IMR-90 (cell line): ENCODE data around the gene CHD6. TPM values are rescaled to one million over a fixed set of nuclear protein-coding genes. Genes with fewer than 3 reads are reported as not detected.
A peak's percentile ranks its signal among the peaks of the same experiment; 100 is the strongest.

ENCODE experiments used
- ATAC-seq: fragments of 200-7000 bp; cut with Tn5 transposase; 2 replicates; pipeline ENCODE4 v1.9.1; 2020; ENCODE audit warnings: low read depth, mild to moderate bottlenecking, moderate library complexity
- BruUV-seq: library from RNA; stranded (reverse); fragments of 400-500 nt; replicated peaks from 2 replicates; lab custom pipeline; 2021; lab: Mats Ljungman, UMichigan
- CTCF ChIA-PET: fragments of 300-600 bp; formaldehyde crosslinking; extraction: SDS; loops from one replicate; lab custom pipeline; 2021; ENCODE audit warnings: antibody characterized with exemption; lab: Yijun Ruan, JAX
- POLR2A ChIA-PET: fragments of 300-600 bp; sonication (Branson Sonifier 250); formaldehyde crosslinking; loops from one replicate; lab custom pipeline; 2022; ENCODE audit warnings: antibody characterized with exemption; ENCODE audit not compliant: unreplicated experiment; lab: Charles Lee
- DNase-seq: peaks from one replicate; pipeline ENCODE4 v3.0.0; 2013
- H2AFZ ChIP-seq: replicated peaks from 2 replicates; pipeline ENCODE3; 2013; ENCODE audit warnings: low read length, mild to moderate bottlenecking; ENCODE audit not compliant: poor library complexity
- H2AK5ac ChIP-seq: 2 replicates; pipeline ENCODE4 v1.6.1; 2013; ENCODE audit warnings: low read depth, low read length, inconsistent platforms
- H2AK9ac ChIP-seq: replicated peaks from 2 replicates; pipeline ENCODE3; 2013; ENCODE audit warnings: mild to moderate bottlenecking, low read depth, low read length, moderate library complexity; ENCODE audit not compliant: poor library complexity
- H2BK120ac ChIP-seq: 2 replicates; pipeline ENCODE4 v1.6.1; 2013; ENCODE audit warnings: low read depth, low read length, inconsistent platforms
- H2BK15ac ChIP-seq: 3 replicates; pipeline ENCODE4 v1.6.1; 2013; ENCODE audit warnings: low read depth, low read length, inconsistent platforms
- H2BK20ac ChIP-seq: 2 replicates; pipeline ENCODE4 v1.6.1; 2013; ENCODE audit warnings: low read depth, mild to moderate bottlenecking, inconsistent platforms, low read length, moderate library complexity
- H2BK5ac ChIP-seq: 2 replicates; pipeline ENCODE4 v1.6.1; 2013; ENCODE audit warnings: mild to moderate bottlenecking, low read depth, low read length, inconsistent platforms; ENCODE audit not compliant: poor library complexity, severe bottlenecking
- H3K14ac ChIP-seq: replicated peaks from 2 replicates; pipeline ENCODE4 v1.6.1; 2013; ENCODE audit warnings: low read depth, low read length, inconsistent platforms
- H3K18ac ChIP-seq: 2 replicates; pipeline ENCODE4 v1.6.1; 2013; ENCODE audit warnings: low read depth, low read length, control low read depth
- H3K23ac ChIP-seq: 2 replicates; pipeline ENCODE4 v1.6.1; 2013; ENCODE audit warnings: low read depth, low read length, inconsistent platforms
- H3K27ac ChIP-seq: 2 replicates; pipeline ENCODE4 v1.5.1; 2013; ENCODE audit warnings: mild to moderate bottlenecking, control low read depth, low read length; ENCODE audit not compliant: insufficient read depth
- H3K27me3 ChIP-seq: 2 replicates; pipeline ENCODE4 v1.6.1; 2013; ENCODE audit warnings: low read length; ENCODE audit not compliant: control insufficient read depth, insufficient read depth
- H3K36me3 ChIP-seq: 2 replicates; pipeline ENCODE4 v1.6.1; 2013; ENCODE audit warnings: low read length, mixed read lengths; ENCODE audit not compliant: control insufficient read depth, insufficient read depth
- H3K4ac ChIP-seq: 2 replicates; pipeline ENCODE4 v1.6.1; 2013; ENCODE audit warnings: low read depth, low read length, inconsistent platforms
- H3K4me1 ChIP-seq: 2 replicates; pipeline ENCODE4 v1.6.1; 2013; ENCODE audit warnings: low read length, mixed read lengths; ENCODE audit not compliant: control insufficient read depth, insufficient read depth
- H3K4me2 ChIP-seq: 2 replicates; pipeline ENCODE4 v1.6.1; 2013; ENCODE audit warnings: low read depth, mild to moderate bottlenecking, control low read depth, low read length, moderate library complexity
- H3K4me3 ChIP-seq: 2 replicates; pipeline ENCODE4 v1.5.1; 2013; ENCODE audit warnings: low read depth, mild to moderate bottlenecking, control low read depth, low read length, moderate library complexity; ENCODE audit not compliant: insufficient read depth
- H3K56ac ChIP-seq: 2 replicates; pipeline ENCODE4 v1.6.1; 2013; ENCODE audit warnings: low read length, inconsistent platforms; ENCODE audit not compliant: insufficient read depth; ENCODE audit errors: extremely low read depth
- H3K79me1 ChIP-seq, 2 experiments: 2 replicates each; pipeline ENCODE4 v1.6.1; 2013; ENCODE audit warnings: low read length in 2 of 2, inconsistent platforms in 1 of 2, low read depth in 1 of 2
- H3K9ac ChIP-seq: 2 replicates; pipeline ENCODE4 v1.6.1; 2013; ENCODE audit warnings: low read depth, low read length, control low read depth
- H3K9me1 ChIP-seq: 2 replicates; pipeline ENCODE4 v1.6.1; 2013; ENCODE audit warnings: low read length, inconsistent platforms; ENCODE audit not compliant: insufficient read depth
- H3K9me3 ChIP-seq: 2 replicates; pipeline ENCODE4 v1.6.1; 2013; ENCODE audit warnings: low read length; ENCODE audit not compliant: control insufficient read depth, insufficient read depth
- H4K20me1 ChIP-seq: 2 replicates; pipeline ENCODE4 v1.6.1; 2013; ENCODE audit warnings: low read length, inconsistent platforms; ENCODE audit not compliant: insufficient read depth
- H4K5ac ChIP-seq: 2 replicates; pipeline ENCODE4 v1.6.1; 2013; ENCODE audit warnings: mild to moderate bottlenecking, low read depth, low read length, control low read depth
- H4K8ac ChIP-seq, 2 experiments: 2 replicates each; pipeline ENCODE4 v1.6.1; 2013; ENCODE audit warnings: low read depth in 2 of 2, low read length in 2 of 2, control low read depth in 1 of 2, inconsistent platforms in 1 of 2
- H4K91ac ChIP-seq: 2 replicates; pipeline ENCODE4 v1.6.1; 2013; ENCODE audit warnings: low read depth, low read length, inconsistent platforms; ENCODE audit not compliant: insufficient read depth
- BHLHE40 ChIP-seq: fragments of 150-350 bp; IDR thresholded peaks from 2 replicates; pipeline ENCODE4 v1.6.1; 2016; ENCODE audit warnings: mild to moderate bottlenecking, low read depth, low read length
- CEBPB ChIP-seq: IDR thresholded peaks from 2 replicates; pipeline ENCODE4 v1.6.1; 2012; ENCODE audit warnings: low read depth, low read length, improper control_type of control experiment
- CHD1 ChIP-seq: IDR thresholded peaks from 2 replicates; pipeline ENCODE4 v1.6.1; 2012; ENCODE audit warnings: low read depth, low read length, improper control_type of control experiment
- CTCF ChIP-seq: conservative IDR thresholded peaks from 2 replicates; pipeline ENCODE4 v1.5.1; 2012; ENCODE audit warnings: mild to moderate bottlenecking, low read depth, low read length, improper control_type of control experiment
- FOS ChIP-seq: fragments of 150-350 bp; IDR thresholded peaks from 2 replicates; pipeline ENCODE4 v1.6.1; 2016; ENCODE audit warnings: low read depth, low read length
- MAFK ChIP-seq: IDR thresholded peaks from 2 replicates; pipeline ENCODE4 v1.6.1; 2012; ENCODE audit warnings: low read depth, low read length, improper control_type of control experiment
- MAZ ChIP-seq: IDR thresholded peaks from 2 replicates; pipeline ENCODE4 v1.6.1; 2012; ENCODE audit warnings: low read depth, mild to moderate bottlenecking, low read length, improper control_type of control experiment, moderate library complexity, borderline replicate concordance
- MXI1 ChIP-seq: IDR thresholded peaks from 2 replicates; pipeline ENCODE4 v1.6.1; 2012; ENCODE audit warnings: low read depth, mild to moderate bottlenecking, low read length, moderate library complexity, borderline replicate concordance
- NFE2L2 ChIP-seq: fragments of 150-350 bp; IDR thresholded peaks from 2 replicates; pipeline ENCODE4 v1.6.1; 2016; ENCODE audit warnings: low read depth, mild to moderate bottlenecking, low read length
- POLR2A ChIP-seq: IDR thresholded peaks from 2 replicates; pipeline ENCODE4 v1.6.1; 2012; ENCODE audit warnings: mild to moderate bottlenecking, low read depth, low read length
- RAD21 ChIP-seq: IDR thresholded peaks from 2 replicates; pipeline ENCODE4 v1.6.1; 2012; ENCODE audit warnings: low read length, improper control_type of control experiment
- RFX5 ChIP-seq: IDR thresholded peaks from 2 replicates; pipeline ENCODE4 v1.8.0; 2012; ENCODE audit warnings: low read depth, mild to moderate bottlenecking, low read length, moderate library complexity
- SMC3 ChIP-seq: fragments of 150-350 bp; IDR thresholded peaks from 2 replicates; pipeline ENCODE4 v1.6.1; 2016; ENCODE audit warnings: low read depth, mild to moderate bottlenecking, antibody characterized with exemption, low read length, moderate library complexity
- WGBS, 2 experiments: methylation state at CpG; one replicate each; pipeline versions ENCODE4 v1.1.5 to v1.1.7; 2013; ENCODE audit warnings: missing lambda C conversion rate in 2 of 2; ENCODE audit not compliant: insufficient read length in 1 of 2; ENCODE audit errors: extremely low coverage in 2 of 2; 5-methylcytosine and 5-hydroxymethylcytosine counted together
- dilution Hi-C: fragments of 300-500 bp; cut with HindIII; formaldehyde crosslinking; loops from one replicate; pipeline ENCODE4 v1.14.3; 2018; ENCODE audit warnings: low sequenced_read_pairs; ENCODE audit not compliant: unreplicated experiment
- in situ Hi-C: fragments of 300-500 bp; cut with MboI; formaldehyde crosslinking; loops from 3 replicates; pipeline ENCODE4 v1.14.3; 2019; ENCODE audit warnings: low sequenced_read_pairs, inconsistent platforms, mixed read lengths
- intact Hi-C: fragments of 100-400 bp; cut with micrococcal nuclease; formaldehyde crosslinking; loops from 2 replicates; pipeline ENCODE4 v1.10.0; 2022
- polyA plus RNA-seq, 3 experiments: library from polyadenylated mRNA; depleted of rRNA; stranded (reverse); fragments of >200 nt; gene quantifications; 2 replicates each; pipeline ENCODE4 v1.2.3, GENCODE V29; 2012; ENCODE audit warnings: low replicate concordance in 1 of 3
- total RNA-seq: library from RNA; depleted of rRNA; stranded (reverse); fragments of >200 nt; gene quantifications from 2 replicates; pipeline ENCODE4 v1.2.3, GENCODE V29; 2012
- TF ChIP-seq, protein P1 (sequence below): fragments of 150-350 bp; IDR thresholded peaks from 2 replicates; pipeline ENCODE4 v1.6.1; 2016; ENCODE audit warnings: low read depth, mild to moderate bottlenecking, low read length, moderate library complexity, borderline replicate concordance
- TF ChIP-seq, protein P2 (sequence below): fragments of 150-350 bp; IDR thresholded peaks from 2 replicates; pipeline ENCODE4 v1.6.1; 2017; ENCODE audit warnings: mild to moderate bottlenecking, antibody characterized with exemption, low read length, low read depth

The CHD6 gene
- total and polyA plus RNA-seq, 2 of the 4 experiments (the other 2 are of a cell fraction): 8.8 to 26.7 TPM

DNA sequence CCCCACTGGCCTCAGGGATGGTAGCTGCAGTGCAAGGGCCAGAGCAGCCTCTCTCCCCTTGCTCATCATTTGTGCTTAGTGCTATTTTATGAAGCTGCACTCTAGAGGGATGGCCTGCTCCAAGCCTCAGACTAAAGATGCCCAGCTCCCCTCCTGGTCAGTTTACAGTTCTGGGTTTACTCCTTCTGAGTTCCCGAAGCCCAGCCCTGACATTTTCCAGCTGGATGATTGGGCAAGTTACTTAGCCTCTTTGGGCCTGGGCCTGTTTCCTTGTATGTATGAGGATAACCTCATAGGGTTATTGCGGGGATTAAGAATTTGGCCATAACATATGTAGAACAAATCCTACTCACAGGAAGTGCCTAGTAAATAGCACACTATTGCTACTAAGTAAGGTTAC is 219.8 kb downstream of the CHD6 start:
- Histone ChIP-seq H3K27ac (peak overlapping the region; percentile 74; the same call in 1 of the 2 replicates), H3K23ac (no peak overlapping the region), H3K9me1 (peaks cover 10% of the 10 kb centered on the region), H3K4me3 (no peak overlapping the region), H4K91ac (no peak overlapping the region), H3K79me1 (no peaks in the 10 kb centered on the region), H3K14ac (peak overlapping the region; percentile 48; the same call in 1 of the 2 replicates), H4K8ac (no peak overlapping the region), H3K9me3 (no peaks in the 10 kb centered on the region), H3K36me3 (peaks cover 4% of the 10 kb centered on the region), H4K20me1 (no peaks in the 10 kb centered on the region), H3K9ac (no peak overlapping the region; the same call in 1 of the 2 replicates), H2AFZ (no peak overlapping the region), H3K4ac (peak overlapping the region; percentile 2; the same call in 1 of the 2 replicates), H3K4me2 (no peak overlapping the region; the same call in 1 of the 2 replicates), H2AK9ac (no peak overlapping the region), H4K5ac (no peak overlapping the region; the same call in 1 of the 2 replicates), H2AK5ac (0 out of 2 replicates have a peak overlapping the region, but pooled peaks have one; percentile 13), H3K27me3 (no peaks in the 10 kb centered on the region), H2BK120ac (peak overlapping the region; percentile 24; the same call in 1 of the 2 replicates), H2BK5ac (no peak overlapping the region), H2BK15ac (0 out of 3 replicates have a peak overlapping the region, but pooled peaks have one; percentile 7), H3K4me1 (peaks cover 9% of the 10 kb centered on the region; the same call in 1 of the 2 replicates), H3K56ac (no peak overlapping the region), H3K18ac (peak overlapping the region; percentile 7; the same call in 1 of the 2 replicates), H2BK20ac (no peak overlapping the region)
- WGBS, 2 experiments: no CpG with 5 or more reads among the region's 2 CpGs
- no TSS peak for BruUV-seq
- CTCF ChIA-PET: interaction anchor here (0.6 to 1.1 kb wide), 3 partner anchors 13 to 167 kb away, joined by 3 to 4 read pairs (median 4); no protein-coding TSS in a partner anchor
- peak; percentile 86 for ATAC-seq
- in situ Hi-C loops (no loop called here), intact Hi-C loops (loop anchor here (5.0 kb wide), 1 partner anchor 226 kb away; no protein-coding TSS in a partner anchor), dilution Hi-C loops (no loop called here)
- POLR2A ChIA-PET: no interaction called here
- TF ChIP-seq CEBPB (no peak), CHD1 (no peak), CTCF (no peak), MAFK (no peak), RAD21 (no peak), RFX5 (no peak), MXI1 (no peak), NFE2L2 (no peak), SMC3 (no peak), FOS (no peak), MAZ (no peak), BHLHE40 (no peak), POLR2A (no peak)
- TF ChIP-seq, protein P1, sequence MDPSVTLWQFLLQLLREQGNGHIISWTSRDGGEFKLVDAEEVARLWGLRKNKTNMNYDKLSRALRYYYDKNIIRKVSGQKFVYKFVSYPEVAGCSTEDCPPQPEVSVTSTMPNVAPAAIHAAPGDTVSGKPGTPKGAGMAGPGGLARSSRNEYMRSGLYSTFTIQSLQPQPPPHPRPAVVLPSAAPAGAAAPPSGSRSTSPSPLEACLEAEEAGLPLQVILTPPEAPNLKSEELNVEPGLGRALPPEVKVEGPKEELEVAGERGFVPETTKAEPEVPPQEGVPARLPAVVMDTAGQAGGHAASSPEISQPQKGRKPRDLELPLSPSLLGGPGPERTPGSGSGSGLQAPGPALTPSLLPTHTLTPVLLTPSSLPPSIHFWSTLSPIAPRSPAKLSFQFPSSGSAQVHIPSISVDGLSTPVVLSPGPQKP: no peak
- TF ChIP-seq, protein P2, sequence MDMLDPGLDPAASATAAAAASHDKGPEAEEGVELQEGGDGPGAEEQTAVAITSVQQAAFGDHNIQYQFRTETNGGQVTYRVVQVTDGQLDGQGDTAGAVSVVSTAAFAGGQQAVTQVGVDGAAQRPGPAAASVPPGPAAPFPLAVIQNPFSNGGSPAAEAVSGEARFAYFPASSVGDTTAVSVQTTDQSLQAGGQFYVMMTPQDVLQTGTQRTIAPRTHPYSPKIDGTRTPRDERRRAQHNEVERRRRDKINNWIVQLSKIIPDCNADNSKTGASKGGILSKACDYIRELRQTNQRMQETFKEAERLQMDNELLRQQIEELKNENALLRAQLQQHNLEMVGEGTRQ: no peak
- DNase-seq: peak; percentile 64
